RWPE1 (cell line): Measurements from ENCODE around the gene STAC3.

ENCODE experiments used
- CTCF ChIA-PET: fragments of 350-600 bp; sonication (Branson Sonifier 250); formaldehyde crosslinking; extraction: SDS; loops from one replicate; lab custom pipeline; 2021; lab: Yijun Ruan, JAX
- POLR2A ChIA-PET: fragments of 400-600 bp; formaldehyde crosslinking; extraction: SDS; loops from one replicate; lab custom pipeline; 2020; ENCODE audit warnings: antibody characterized with exemption; ENCODE audit not compliant: low non-redundant PET; lab: Yijun Ruan, JAX
- DNase-seq: peaks from one replicate; pipeline ENCODE4 v3.0.0; 2012; ENCODE audit warnings: low spot score
- H3K27ac ChIP-seq: fragments of 450-650 bp; 2 replicates; pipeline ENCODE4 v1.5.1; 2017
- TF ChIP-seq, protein P1 (sequence below): fragments of 450-650 bp; conservative IDR thresholded peaks from 2 replicates; pipeline ENCODE4 v1.5.1; 2017; ENCODE audit warnings: low read depth, mild to moderate bottlenecking

The STAC3 gene

DNA sequence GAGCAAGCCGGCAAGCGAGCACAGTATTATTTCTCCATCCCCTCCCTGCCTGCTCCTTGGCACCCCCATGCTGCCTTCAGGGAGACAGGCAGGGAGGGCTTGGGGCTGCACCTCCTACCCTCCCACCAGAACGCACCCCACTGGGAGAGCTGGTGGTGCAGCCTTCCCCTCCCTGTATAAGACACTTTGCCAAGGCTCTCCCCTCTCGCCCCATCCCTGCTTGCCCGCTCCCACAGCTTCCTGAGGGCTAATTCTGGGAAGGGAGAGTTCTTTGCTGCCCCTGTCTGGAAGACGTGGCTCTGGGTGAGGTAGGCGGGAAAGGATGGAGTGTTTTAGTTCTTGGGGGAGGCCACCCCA lies 38.3 kb downstream of the STAC3 start:
- DNase-seq: no peak
- ChIA-PET CTCF (interaction anchor here (0.8 to 7.0 kb wide), 9 partner anchors 15 to 250 kb away, joined by 3 to 147 read pairs (median 11); partner anchors contain the start of gene SHMT2), POLR2A (no interaction called here)
- peak overlapping the region; percentile 49 for H3K27ac ChIP-seq
- TF ChIP-seq, protein P1, sequence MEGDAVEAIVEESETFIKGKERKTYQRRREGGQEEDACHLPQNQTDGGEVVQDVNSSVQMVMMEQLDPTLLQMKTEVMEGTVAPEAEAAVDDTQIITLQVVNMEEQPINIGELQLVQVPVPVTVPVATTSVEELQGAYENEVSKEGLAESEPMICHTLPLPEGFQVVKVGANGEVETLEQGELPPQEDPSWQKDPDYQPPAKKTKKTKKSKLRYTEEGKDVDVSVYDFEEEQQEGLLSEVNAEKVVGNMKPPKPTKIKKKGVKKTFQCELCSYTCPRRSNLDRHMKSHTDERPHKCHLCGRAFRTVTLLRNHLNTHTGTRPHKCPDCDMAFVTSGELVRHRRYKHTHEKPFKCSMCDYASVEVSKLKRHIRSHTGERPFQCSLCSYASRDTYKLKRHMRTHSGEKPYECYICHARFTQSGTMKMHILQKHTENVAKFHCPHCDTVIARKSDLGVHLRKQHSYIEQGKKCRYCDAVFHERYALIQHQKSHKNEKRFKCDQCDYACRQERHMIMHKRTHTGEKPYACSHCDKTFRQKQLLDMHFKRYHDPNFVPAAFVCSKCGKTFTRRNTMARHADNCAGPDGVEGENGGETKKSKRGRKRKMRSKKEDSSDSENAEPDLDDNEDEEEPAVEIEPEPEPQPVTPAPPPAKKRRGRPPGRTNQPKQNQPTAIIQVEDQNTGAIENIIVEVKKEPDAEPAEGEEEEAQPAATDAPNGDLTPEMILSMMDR: no peak

DNA sequence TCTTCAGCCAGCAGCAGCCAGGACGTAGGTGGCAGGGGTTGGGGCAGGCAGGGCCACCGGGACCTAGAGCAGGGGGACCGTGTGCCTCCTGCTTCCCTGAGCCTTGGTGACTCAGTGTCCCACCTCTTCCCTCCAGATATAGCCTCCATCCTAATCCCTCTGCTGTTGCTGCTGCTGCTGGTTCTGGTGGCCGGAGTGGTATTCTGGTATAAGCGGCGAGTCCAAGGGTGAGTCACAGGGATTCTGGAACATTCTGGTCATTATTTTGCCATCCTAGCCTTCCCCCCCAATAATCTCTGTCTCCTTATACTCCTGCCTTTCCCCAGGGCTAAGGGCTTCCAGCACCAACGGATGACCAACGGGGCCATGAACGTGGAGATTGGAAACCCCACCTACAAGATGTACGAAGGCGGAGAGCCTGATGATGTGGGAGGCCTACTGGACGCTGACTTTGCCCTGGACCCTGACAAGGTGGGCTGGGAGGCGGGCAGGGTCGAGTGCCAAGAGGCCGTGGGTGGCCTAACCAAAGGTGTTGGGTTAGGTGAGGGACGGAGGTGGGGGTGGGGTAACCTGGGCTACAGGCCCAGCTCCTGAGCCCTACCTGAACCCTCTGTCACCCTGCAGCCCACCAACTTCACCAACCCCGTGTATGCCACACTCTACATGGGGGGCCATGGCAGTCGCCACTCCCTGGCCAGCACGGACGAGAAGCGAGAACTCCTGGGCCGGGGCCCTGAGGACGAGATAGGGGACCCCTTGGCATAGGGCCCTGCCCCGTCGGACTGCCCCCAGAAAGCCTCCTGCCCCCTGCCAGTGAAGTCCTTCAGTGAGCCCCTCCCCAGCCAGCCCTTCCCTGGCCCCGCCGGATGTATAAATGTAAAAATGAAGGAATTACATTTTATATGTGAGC lies 38.9 kb downstream of the STAC3 start:
- H3K27ac ChIP-seq: peak overlapping the region; percentile 49
- DNase-seq: no peak
- ChIA-PET CTCF (interaction anchor here (0.8 to 7.0 kb wide), 4 partner anchors 29 to 38 kb away, joined by 3 to 147 read pairs (median 7); no protein-coding TSS in a partner anchor), POLR2A (no interaction called here)
- TF ChIP-seq, protein P1: no peak

DNA sequence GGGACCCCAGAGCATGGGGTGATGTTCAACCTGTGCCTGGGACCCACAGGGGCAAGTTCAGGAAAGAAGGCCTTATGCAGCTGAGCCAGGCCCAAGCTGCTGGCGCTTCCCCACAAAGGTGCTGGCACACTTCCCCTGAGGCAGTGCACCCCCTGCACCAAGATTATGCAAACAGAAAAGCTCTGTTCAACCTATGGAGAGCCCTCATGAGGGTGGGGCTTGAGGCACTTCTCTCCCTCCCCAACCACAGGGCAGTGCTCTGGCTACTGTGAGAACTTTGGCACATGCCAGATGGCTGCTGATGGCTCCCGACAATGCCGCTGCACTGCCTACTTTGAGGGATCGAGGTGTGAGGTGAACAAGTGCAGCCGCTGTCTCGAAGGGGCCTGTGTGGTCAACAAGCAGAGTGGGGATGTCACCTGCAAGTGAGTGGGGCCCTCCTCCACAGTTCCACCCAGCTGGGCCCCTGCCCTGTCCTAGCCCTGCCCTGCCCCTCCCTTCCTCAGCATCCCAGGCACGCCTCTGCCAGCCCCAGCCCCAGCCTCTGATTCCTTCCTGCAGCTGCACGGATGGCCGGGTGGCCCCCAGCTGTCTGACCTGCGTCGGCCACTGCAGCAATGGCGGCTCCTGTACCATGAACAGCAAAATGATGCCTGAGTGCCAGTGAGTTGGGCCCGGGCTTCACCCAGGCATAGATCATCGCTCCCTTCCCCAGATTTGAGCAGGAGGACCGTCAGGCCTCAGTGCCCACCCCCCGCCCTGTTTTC lies 39.9 kb downstream of the STAC3 start:
- ChIA-PET POLR2A (no interaction called here), CTCF (interaction anchor here (1.0 kb wide), 1 partner anchor 28 kb away, joined by 3 read pairs; no protein-coding TSS in a partner anchor)
- TF ChIP-seq, protein P1: no peak
- no peak for DNase-seq
- peak overlapping the region; percentile 49 for H3K27ac ChIP-seq

DNA sequence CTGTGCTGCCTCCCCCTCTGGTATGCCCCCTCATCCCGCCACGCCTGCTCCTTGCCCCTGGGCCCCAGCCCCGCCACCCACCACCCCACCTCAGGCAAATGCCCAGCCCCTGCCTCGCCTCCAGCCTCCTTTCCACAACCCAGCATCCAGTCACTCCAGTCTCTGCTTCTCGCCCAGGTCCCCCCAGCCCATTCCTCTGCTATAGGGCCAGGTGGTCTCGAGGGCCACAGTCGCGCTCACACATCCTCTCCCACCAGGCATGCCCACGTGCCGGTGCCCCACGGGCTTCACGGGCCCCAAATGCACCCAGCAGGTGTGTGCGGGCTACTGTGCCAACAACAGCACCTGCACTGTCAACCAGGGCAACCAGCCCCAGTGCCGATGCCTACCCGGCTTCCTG lies 40.5 kb downstream of the STAC3 start:
- CTCF ChIA-PET: interaction anchor here (1.0 kb wide), 1 partner anchor 29 kb away, joined by 3 read pairs; no protein-coding TSS in a partner anchor
- peak overlapping the region; percentile 49 for H3K27ac ChIP-seq
- no peak for DNase-seq
- POLR2A ChIA-PET: no interaction called here
- TF ChIP-seq, protein P1: no peak

DNA sequence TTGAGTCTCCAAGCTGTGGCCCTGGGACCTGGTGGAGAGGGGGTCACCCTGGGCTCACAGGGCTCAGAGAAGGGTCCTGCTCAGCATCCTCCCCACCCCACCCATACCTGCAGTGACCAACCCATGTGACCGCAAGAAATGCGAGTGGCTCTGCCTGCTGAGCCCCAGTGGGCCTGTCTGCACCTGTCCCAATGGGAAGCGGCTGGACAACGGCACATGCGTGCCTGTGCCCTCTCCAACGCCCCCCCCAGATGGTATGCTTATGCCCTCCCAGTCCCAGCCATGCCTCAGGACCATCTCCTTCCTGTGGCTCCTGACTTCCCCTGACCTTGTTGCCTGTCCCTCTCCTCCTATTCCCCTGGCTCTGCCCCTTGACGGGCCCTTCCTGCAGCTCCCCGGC lies 41.1 kb downstream of the STAC3 start:
- H3K27ac ChIP-seq: peak overlapping the region; percentile 49
- DNase-seq: no peak
- TF ChIP-seq, protein P1: no peak
- POLR2A ChIA-PET: no interaction called here
- CTCF ChIA-PET: no interaction called here

DNA sequence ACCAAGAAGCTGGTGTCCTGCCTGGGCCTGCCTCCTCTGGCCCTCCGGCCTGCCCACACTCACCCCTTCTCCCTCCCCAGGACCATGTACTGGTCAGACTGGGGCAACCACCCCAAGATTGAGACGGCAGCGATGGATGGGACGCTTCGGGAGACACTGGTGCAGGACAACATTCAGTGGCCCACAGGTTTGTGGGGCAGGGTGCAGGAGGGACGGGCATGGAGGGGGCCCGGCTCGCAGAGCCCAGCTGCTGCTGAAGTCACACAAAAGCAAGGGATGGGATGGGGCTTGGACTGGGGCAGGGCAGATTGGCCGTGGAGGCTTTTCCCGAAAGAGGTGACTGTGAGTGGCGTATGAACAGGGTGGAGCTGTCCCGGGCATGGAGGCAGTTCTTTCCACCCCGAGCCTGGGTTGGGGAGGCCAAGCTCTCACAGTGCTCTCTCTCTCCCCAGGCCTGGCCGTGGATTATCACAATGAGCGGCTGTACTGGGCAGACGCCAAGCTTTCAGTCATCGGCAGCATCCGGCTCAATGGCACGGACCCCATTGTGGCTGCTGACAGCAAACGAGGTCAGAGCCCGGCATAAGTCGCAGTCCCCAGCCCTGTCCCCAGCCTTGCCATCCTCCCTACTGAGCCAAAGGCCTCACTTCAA lies 42.2 kb downstream of the STAC3 start:
- DNase-seq: no peak
- CTCF ChIA-PET: interaction anchor here (0.6 to 1.6 kb wide), 4 partner anchors 8 to 255 kb away, joined by 3 to 5 read pairs (median 4); partner anchors contain the start of gene NXPH4
- H3K27ac ChIP-seq: peak overlapping the region; percentile 49
- POLR2A ChIA-PET: no interaction called here
- TF ChIP-seq, protein P1: no peak
